H7 (cell line): ENCODE measurements around the gene VSTM4. TPM values are rescaled to one million over a fixed set of nuclear protein-coding genes. Genes with fewer than 3 reads are reported as not detected.

Experiments
- DNase-seq: peaks from one replicate; pipeline ENCODE4 v3.0.0; 2012
- H3K27me3 ChIP-seq: 2 replicates; pipeline ENCODE4 v1.6.0; 2011; ENCODE audit warnings: mild to moderate bottlenecking, low read length; ENCODE audit not compliant: control insufficient read depth, insufficient read depth
- H3K36me3 ChIP-seq: replicated peaks from 2 replicates; pipeline ENCODE4 v1.5.1; 2011; ENCODE audit warnings: low read length; ENCODE audit not compliant: control insufficient read depth, insufficient read depth
- H3K4me3 ChIP-seq: 2 replicates; pipeline ENCODE4 v1.5.1; 2011; ENCODE audit warnings: low read depth, mild to moderate bottlenecking, control low read depth, low read length, moderate library complexity; ENCODE audit not compliant: insufficient read depth
- total RNA-seq: library from RNA; depleted of rRNA; stranded (reverse); fragments of >200 nt; shearing (Covaris generic); gene quantifications from 2 replicates; pipeline ENCODE4 v1.2.3, GENCODE V29; 2014

Gene VSTM4
- total RNA-seq, 1 experiment from 2014 or later, result 0.31 TPM

GRCh38 chr10:49050906-49051305 is 64.4 kb downstream of the VSTM4 start:
- DNase-seq, result no peak
- H3K4me3 ChIP-seq, result no peak overlapping the region

GRCh38 chr10:49050366-49050765 is 65.0 kb downstream of the VSTM4 start:
- no peak for DNase-seq
- H3K36me3 ChIP-seq, result no peaks in the 10 kb centered on the region
- H3K4me3 ChIP-seq, result no peak overlapping the region
- no peaks in the 10 kb centered on the region for H3K27me3 ChIP-seq

More at GRCh38 chr10:49050906-49051305, 64.4 kb downstream of the VSTM4 start:
- Histone ChIP-seq H3K36me3 (no peaks in the 10 kb centered on the region), H3K27me3 (no peaks in the 10 kb centered on the region)

- DNase-seq, result no peak
- no peaks in the 10 kb centered on the region for H3K27me3 ChIP-seq
- H3K4me3 ChIP-seq, result no peak overlapping the region
- H3K36me3 ChIP-seq, result no peaks in the 10 kb centered on the region
These were observed 65.7 kb downstream of the VSTM4 start for GRCh38 chr10:49049660-49050059.

- no peaks in the 10 kb centered on the region for H3K36me3 ChIP-seq
- no peak overlapping the region for H3K4me3 ChIP-seq
- DNase-seq, result no peak
- no peaks in the 10 kb centered on the region for H3K27me3 ChIP-seq
These were observed 68.1 kb downstream of the VSTM4 start for GRCh38 chr10:49047128-49047639.

- Histone ChIP-seq H3K27me3 (no peaks in the 10 kb centered on the region), H3K36me3 (no peaks in the 10 kb centered on the region), H3K4me3 (no peak overlapping the region)
- DNase-seq, result no peak
These were observed 70.8 kb downstream of the VSTM4 start for GRCh38 chr10:49044293-49045193.

GRCh38 chr10:49040601-49041000 is 74.7 kb downstream of the VSTM4 start:
- Histone ChIP-seq H3K36me3 (no peaks in the 10 kb centered on the region), H3K27me3 (no peaks in the 10 kb centered on the region), H3K4me3 (no peak overlapping the region)
- no peak for DNase-seq

GRCh38 chr10:49039409-49039808 is 75.9 kb downstream of the VSTM4 start:
- no peak for DNase-seq
- Histone ChIP-seq H3K4me3 (no peak overlapping the region), H3K27me3 (no peaks in the 10 kb centered on the region), H3K36me3 (no peaks in the 10 kb centered on the region)

- DNase-seq, result no peak
- no peaks in the 10 kb centered on the region for H3K36me3 ChIP-seq
These were observed 76.6 kb downstream of the VSTM4 start for GRCh38 chr10:49038711-49039110.

GRCh38 chr10:49037187-49037586 is 78.1 kb downstream of the VSTM4 start:
- Histone ChIP-seq H3K36me3 (no peaks in the 10 kb centered on the region), H3K4me3 (no peak overlapping the region), H3K27me3 (no peaks in the 10 kb centered on the region)
- no peak for DNase-seq

More at GRCh38 chr10:49038711-49039110, 76.6 kb downstream of the VSTM4 start:
- Histone ChIP-seq H3K27me3 (no peaks in the 10 kb centered on the region), H3K4me3 (no peak overlapping the region)

- Histone ChIP-seq H3K27me3 (no peaks in the 10 kb centered on the region), H3K4me3 (no peak overlapping the region), H3K36me3 (no peaks in the 10 kb centered on the region)
- DNase-seq, result no peak
These were observed 78.7 kb downstream of the VSTM4 start for GRCh38 chr10:49036638-49037037.

GRCh38 chr10:49035920-49036319 is 79.4 kb downstream of the VSTM4 start:
- Histone ChIP-seq H3K4me3 (no peak overlapping the region), H3K36me3 (no peaks in the 10 kb centered on the region), H3K27me3 (no peaks in the 10 kb centered on the region)
- no peak for DNase-seq

- no peak for DNase-seq
- Histone ChIP-seq H3K36me3 (no peaks in the 10 kb centered on the region), H3K4me3 (no peak overlapping the region), H3K27me3 (no peaks in the 10 kb centered on the region)
These were observed 80.4 kb downstream of the VSTM4 start for GRCh38 chr10:49034925-49035324.

GRCh38 chr10:49033939-49034338 is 81.4 kb downstream of the VSTM4 start:
- no peak for DNase-seq
- no peak overlapping the region for H3K4me3 ChIP-seq
- H3K36me3 ChIP-seq, result no peaks in the 10 kb centered on the region
- H3K27me3 ChIP-seq, result no peaks in the 10 kb centered on the region

GRCh38 chr10:49029666-49030065 is 85.7 kb downstream of the VSTM4 start:
- Histone ChIP-seq H3K27me3 (no peaks in the 10 kb centered on the region), H3K4me3 (no peak overlapping the region), H3K36me3 (no peaks in the 10 kb centered on the region)
- no peak for DNase-seq

GRCh38 chr10:49028639-49029038 is 86.7 kb downstream of the VSTM4 start:
- Histone ChIP-seq H3K4me3 (no peak overlapping the region), H3K27me3 (no peaks in the 10 kb centered on the region), H3K36me3 (no peaks in the 10 kb centered on the region)
- DNase-seq, result no peak
